Stimulated activated CD8-positive, alpha-beta memory T cell treated with anti-CD3 and anti-CD28 coated beads, Interleukin-4, amount 100 ng/mL, for 1 hour (primary cell): ENCODE data around the gene PSRC1.

Experiments
- DNase-seq, 2 donors: peaks; one replicate each; pipeline ENCODE4 v3.0.0-alpha.2; 2020; ENCODE audit warnings: low read depth in 2 of 2, low spot score in 1 of 2

PSRC1 gene

GRCh38 chr1:109272021-109272799 lies 10.7 kb downstream of the PSRC1 start:
- DNase-seq = no peak

GRCh38 chr1:109271458-109271857 lies 11.5 kb downstream of the PSRC1 start:
- no peak for DNase-seq

GRCh38 chr1:109270623-109271317 lies 12.2 kb downstream of the PSRC1 start:
- DNase-seq = no peak

GRCh38 chr1:109269981-109270622 lies 12.8 kb downstream of the PSRC1 start:
- DNase-seq = no peak

GRCh38 chr1:109269212-109269980 lies 13.5 kb downstream of the PSRC1 start:
- no peak for DNase-seq

GRCh38 chr1:109268431-109269211 lies 14.3 kb downstream of the PSRC1 start:
- no peak for DNase-seq

- no peak for DNase-seq
Measured at GRCh38 chr1:109267743-109268300, 15.1 kb downstream of the PSRC1 start.

GRCh38 chr1:109266965-109267364 lies 16.0 kb downstream of the PSRC1 start:
- no peak for DNase-seq

- DNase-seq = no peak
Measured at GRCh38 chr1:109265741-109266330, 17.1 kb downstream of the PSRC1 start.

- no peak for DNase-seq
Measured at GRCh38 chr1:109265016-109265415, 17.9 kb downstream of the PSRC1 start.

- no peak for DNase-seq
Measured at GRCh38 chr1:109264379-109264755, 18.6 kb downstream of the PSRC1 start.

GRCh38 chr1:109263597-109264378 lies 19.2 kb downstream of the PSRC1 start:
- peak; percentile 42 to 52 for DNase-seq

- no peak for DNase-seq
Measured at GRCh38 chr1:109263234-109263596, 19.7 kb downstream of the PSRC1 start.

GRCh38 chr1:109262231-109263055 lies 20.5 kb downstream of the PSRC1 start:
- no peak for DNase-seq

GRCh38 chr1:109261578-109261977 lies 21.4 kb downstream of the PSRC1 start:
- no peak for DNase-seq

GRCh38 chr1:109261006-109261405 lies 21.9 kb downstream of the PSRC1 start:
- DNase-seq = no peak

GRCh38 chr1:109259674-109260557 lies 23.0 kb downstream of the PSRC1 start:
- no peak for DNase-seq
